NCI-H748 treated with DMSO at 0.1 percent for 48 hours (cell line): Measurements from ENCODE around the gene SYT17.
"Not testable (repeated sequence)": the region's sequence is repeated elsewhere in the genome, so short reads cannot be mapped to it uniquely, and the experiment has no call there.

Experiments used
- DNase-seq: peaks from one replicate; lab custom pipeline; 2025; lab: John Stamatoyannopoulos, UW

The SYT17 gene

DNA sequence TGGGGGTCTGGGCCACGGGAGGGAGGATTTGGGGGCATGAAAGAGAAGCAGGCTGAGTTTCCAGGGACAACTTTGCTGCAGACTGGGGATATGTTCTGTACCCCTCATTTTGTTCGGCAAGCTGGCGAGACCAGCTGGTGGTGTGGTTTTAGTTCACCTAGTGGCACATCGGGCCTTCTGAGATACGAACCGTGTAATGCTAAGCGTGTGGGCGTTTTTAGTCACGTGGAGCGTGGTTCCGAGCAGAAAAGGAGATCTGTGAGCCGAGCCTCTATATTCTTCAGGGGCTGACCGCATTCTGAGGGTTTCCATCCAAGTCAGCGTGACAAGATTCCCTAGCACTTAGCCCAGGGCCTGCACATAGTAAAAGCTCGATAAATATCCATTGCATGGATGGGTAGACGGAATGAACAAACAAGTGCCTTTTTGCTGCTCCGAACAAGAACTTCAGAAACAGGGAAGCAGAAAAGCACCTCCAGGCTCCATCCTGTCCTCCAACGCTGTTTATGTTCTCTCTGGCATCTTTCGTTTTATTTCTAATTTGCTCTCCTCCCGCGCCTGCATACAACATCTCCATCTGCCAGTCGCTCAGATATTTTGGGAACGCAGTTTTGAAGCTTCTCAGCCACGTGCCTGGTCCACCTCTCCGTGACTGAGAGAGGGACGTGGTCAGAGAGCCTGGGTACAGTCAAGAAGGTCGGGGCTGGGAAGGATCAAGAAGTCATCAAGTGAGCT is 5.8 kb downstream of the SYT17 start:
- DNase-seq: no peak

DNA sequence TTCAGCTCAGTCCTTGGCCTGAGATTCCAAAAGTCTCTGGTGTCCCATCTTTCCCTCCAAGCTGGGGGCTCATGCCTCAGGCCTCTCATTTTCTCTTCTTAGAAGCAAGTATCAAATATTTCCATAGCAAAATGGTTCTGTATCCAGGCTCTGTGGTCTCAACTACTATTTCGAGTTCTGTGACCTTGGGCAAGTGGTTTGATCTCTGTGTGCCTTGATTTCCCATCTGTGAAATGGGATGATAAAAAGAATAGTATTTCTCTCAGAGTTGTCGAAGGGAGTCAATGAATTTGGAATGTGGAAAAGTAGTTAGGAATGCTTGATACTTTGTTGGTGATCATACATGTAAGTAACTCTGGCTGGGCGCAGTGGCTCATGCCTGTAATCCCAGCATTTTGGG is 6.4 kb downstream of the SYT17 start:
- no peak for DNase-seq

GRCh38 chr16:19175492-19176262 is 7.6 kb downstream of the SYT17 start:
- DNase-seq: no peak

- no peak for DNase-seq
These were observed 9.2 kb downstream of the SYT17 start for GRCh38 chr16:19177111-19177739.

- DNase-seq: no peak
These were observed 11.8 kb downstream of the SYT17 start for GRCh38 chr16:19179546-19180490.

GRCh38 chr16:19180741-19181140 is 12.7 kb downstream of the SYT17 start:
- no peak for DNase-seq

DNA sequence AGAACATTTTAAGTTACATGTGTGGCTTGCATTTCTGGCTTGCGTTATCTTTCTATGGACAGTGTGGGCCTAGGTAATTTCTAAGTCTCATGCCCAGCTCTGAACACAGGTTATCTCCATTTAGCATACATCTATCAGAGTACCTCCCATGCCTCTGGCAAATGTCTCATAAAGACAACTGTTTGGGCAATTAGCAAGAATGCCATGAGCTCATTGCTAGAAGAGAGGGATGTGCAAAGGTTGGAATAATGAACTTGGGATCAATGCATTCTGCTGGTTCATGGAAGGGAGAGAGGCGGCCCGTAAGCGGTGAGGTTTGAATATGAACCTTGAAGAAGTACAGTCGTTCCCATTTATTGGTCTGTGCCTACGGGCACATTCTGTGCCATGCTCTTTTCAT is 14.4 kb downstream of the SYT17 start:
- DNase-seq: no peak

GRCh38 chr16:19183187-19183586 is 15.1 kb downstream of the SYT17 start:
- DNase-seq: no peak

DNA sequence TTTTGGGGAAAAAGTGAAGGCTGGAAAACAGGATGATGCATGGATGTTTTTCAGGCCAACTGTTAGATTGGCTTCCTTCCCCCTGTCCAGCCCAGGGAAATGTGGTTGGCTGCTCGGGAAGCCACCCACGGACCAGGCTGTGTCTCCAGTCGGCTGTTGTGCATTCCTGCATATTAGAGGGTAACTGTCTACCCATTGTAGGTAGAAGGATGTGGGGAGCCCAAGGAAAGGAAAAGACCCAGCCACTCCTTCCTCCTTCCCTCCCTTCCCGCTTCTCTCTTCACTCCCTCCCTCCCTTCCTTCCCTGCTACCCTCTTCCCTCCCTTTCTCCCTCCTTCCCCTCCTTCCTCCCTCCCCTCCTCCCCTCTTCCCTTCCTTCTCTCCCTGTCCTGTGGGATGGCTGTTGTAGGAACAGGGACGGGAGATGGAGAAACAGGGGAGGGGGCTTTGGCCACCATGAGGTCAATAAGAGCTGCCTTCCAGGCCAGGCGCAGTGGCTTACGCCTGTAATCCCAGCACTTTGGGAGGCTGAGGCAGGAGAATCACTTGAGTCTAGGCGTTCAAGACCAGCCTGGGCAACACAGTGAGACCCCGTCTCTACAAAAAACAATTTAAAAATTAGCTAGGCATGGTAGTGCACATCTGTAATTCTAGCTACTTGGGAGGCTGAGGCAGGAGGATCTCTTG is 16.9 kb downstream of the SYT17 start:
- no peak for DNase-seq

DNA sequence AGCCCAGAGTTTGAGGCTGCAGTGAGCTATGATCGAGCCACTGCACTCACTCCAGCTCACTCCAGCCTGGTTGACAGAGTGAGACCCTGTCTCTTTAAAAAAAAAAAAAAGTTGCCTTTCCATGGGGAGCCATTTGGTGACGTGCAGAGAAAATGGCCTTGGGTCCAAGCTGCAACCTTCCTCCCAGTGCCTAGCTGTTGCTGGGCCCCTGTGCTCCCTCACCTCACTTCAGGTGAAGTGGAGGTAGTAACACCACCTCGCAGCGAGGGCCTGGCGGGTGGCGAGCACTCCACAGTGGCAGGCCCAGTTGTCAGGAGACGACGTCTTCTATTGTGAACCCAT is 17.4 kb downstream of the SYT17 start:
- no peak for DNase-seq

GRCh38 chr16:19186408-19186807 is 18.4 kb downstream of the SYT17 start:
- DNase-seq: no peak

DNA sequence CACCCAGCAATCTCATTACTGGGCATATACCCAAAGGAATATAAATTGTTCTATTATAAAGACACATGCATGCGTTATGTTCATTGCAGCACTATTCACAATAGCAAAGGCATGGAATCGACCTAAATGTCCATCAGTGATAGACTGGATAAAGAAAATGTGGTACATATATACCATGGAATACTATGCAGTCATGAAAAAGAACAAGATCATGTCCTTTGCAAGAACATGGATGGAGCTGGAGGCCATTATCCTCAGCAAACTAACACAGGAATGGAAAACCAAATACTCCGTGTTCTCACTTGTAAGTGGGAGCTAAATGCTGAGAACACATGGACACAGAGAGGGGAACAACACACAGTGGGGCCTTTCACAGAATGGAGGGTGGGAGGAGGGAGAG is 19.9 kb downstream of the SYT17 start:
- DNase-seq: not testable (repeated sequence)

- DNase-seq: no peak
These were observed 20.4 kb downstream of the SYT17 start for GRCh38 chr16:19188406-19188805.

GRCh38 chr16:19192865-19193264 is 24.8 kb downstream of the SYT17 start:
- no peak for DNase-seq

DNA sequence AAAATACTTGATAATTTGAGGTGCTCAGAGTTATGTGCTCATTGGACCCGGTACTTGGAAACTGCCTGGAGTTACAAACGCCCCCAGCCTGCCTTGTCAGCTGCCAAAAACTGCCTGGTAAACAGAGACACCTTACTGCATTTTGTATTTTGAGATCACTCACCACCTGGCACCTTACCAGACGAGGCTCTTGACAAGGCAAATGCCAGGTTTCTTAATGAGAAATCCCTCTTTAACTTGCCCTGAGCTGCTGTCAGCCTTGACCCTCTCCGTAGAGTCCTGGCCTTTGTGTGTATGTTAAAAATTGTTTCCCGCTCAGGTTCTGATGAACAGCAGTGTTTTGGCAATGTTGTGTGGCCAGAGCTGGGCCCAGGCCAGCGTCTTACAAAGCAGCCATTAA is 28.8 kb downstream of the SYT17 start:
- no peak for DNase-seq

- DNase-seq: no peak
These were observed 35.4 kb downstream of the SYT17 start for GRCh38 chr16:19203374-19203966.

DNA sequence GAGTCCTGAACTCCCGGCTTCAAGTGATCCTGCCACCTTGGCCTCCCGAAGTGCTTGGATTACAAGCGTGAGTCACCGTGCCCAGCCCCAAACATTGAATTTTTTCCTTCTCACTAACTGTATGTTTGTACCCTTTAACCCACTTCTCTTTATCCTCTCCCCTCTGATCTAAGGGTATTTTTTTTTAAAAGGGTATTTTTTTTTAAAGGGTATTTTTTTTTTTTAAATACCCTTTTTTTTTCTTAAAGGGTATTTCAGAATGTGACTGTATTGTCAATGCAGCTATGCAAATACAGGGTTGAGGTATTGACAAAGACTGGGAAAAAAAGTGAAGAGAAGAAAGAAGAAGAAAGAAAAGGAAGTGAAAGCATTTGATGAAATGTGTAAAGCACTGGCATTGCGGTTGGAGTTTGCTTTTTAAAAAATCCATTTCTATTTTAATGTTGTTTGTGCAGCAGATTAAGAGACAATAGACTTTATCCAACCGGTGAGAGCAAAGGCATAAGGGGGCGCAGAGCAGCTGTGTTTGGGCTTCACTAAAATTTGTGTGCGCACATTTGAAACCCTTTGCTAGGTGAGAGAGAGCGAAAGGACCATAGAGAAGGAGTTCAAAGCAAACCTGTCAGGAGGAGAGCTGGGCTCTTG is 42.4 kb downstream of the SYT17 start:
- no peak for DNase-seq

DNA sequence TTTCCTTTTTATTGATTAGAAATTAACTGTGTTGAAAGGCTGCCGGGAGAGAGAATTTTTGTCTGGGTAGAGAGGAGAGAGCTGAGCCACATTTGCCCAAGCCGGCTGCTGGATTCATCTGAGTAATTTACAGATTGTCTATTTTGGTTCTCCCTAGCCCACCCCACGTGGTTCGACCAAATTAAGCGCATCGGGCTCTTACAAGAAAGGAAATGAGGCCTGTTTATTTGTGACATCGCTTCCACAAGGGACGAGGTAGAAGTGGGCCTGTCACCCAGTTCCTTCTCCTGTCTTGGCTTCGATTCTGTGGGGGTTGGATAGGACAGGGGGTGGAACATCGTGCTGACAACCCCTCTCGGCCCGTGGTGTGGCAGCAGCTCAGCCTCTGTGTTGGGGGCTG is 42.9 kb downstream of the SYT17 start:
- no peak for DNase-seq

GRCh38 chr16:19212059-19212458 is 44.0 kb downstream of the SYT17 start:
- DNase-seq: no peak

- DNase-seq: no peak
These were observed 45.8 kb downstream of the SYT17 start for GRCh38 chr16:19213885-19214284.

DNA sequence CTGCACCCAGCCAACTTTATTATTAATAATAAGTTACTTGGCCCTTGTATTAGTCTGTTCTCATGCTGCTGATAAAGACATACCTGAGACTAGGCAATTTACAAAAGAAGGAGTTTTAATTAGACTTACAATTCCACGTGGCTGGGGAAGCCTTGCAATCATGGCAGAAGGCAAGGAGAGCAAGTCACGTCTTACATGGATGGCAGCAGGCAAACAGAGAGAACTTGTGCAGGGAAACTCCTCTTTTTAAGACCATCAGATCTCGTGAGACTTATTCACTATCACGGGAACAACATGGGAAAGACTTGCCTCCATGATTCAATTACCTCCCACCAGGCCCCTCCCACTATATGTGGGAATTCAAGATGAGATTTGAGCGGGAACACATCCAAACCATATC is 47.7 kb downstream of the SYT17 start:
- no peak for DNase-seq
